Measurements from ENCODE around the gene CPT1B.
"Not testable (repeated sequence)": the region's sequence is repeated elsewhere in the genome, so short reads cannot be mapped to it uniquely, and the experiment has no call there.

CPT1B gene

DNA sequence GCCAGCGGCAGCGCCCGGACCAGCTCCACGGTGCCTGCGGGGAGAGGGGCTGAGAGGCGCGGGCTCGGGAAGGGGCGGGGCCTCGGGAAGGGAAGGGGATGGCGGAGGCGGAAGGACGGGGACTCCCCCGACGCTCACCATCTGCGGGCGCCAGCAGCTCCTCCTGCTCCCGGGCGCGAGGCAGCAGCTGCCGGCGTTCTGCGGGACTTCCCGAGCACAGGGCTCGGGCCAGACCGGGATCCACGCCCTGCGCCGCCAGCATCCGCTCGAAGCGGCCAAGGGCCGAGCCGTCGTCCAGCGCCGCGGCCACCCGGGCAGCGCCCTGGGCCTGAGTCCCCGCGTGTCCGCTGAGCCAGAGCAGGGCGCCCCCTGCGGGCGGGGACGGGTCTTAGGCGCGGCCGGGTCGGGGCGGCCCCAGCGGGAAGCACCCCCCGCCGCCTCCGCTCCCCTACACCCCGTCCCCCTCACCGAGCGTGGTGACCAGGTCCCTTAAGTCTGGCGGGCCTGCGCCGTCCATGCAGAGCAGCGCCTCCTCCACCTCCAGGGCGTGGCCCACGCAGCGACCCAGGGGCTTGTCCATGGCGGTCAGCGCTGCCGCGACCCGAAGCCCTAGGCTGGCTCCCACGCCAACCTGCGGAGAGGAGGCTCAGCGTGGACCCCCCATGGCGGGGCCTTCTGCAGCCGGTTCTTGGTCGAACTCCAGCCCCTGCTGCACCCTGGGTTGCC is 52.0 kb downstream of the CPT1B start:
- DNase-seq: peak; percentile 87

DNA sequence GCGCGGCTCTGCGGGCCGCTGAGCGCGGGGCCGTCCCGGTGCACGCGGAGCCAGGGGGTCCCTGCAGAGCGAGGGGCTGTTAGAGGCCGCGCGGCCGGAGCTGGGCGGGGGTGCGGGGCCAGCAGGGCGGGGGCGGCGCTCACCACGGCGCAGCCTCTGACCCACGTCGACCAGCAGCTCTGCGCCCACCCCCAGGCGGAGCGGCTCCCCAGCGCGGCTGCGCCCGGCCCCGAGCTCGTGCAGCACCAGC is 52.4 kb downstream of the CPT1B start:
- DNase-seq: no peak

DNA sequence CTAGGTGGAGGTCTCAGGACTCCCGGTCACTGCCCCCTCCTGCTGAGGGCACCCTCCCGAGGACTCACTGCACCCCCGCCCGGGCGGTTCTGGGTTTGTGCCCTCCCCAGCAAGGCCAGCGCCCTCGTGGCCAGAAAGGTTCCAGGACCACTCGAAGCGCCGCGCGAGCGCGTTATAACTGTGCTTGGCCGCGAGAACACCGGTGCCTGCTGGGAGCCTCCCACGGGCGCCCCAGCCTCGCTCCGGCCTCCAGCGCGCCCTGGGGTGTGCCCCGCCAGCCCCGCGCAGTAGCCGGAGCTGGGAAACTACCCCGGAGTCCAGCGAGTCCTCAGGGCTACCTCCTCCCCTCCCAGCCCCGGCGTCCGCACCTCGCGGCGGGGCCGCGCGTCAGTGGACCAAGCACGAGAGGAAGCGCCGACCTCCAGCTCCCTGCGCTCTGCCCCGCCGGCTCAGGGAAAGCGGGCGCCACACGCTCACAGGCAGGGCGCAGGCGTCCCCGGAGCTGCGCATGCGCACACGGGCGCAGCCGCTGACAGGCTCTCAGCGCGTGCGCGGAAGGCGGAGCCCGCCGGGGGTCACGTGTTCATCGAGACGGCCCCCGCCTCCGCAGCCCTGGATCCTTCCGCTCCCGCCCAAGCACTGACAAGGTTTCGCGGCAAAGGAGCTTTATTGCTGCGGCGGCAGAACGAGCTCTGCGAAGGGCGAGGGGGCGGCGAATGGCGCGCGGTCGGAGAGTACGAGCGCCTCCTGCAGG is 52.9 kb downstream of the CPT1B start, which contains the start of gene SCO2:
Gene SCO2, minus strand, starts transcription at position 495 of the 754 bp plus-strand sequence. CDS start 1,187 bp downstream, outside the sequence.
- DNase-seq: peak; percentile 98

DNA sequence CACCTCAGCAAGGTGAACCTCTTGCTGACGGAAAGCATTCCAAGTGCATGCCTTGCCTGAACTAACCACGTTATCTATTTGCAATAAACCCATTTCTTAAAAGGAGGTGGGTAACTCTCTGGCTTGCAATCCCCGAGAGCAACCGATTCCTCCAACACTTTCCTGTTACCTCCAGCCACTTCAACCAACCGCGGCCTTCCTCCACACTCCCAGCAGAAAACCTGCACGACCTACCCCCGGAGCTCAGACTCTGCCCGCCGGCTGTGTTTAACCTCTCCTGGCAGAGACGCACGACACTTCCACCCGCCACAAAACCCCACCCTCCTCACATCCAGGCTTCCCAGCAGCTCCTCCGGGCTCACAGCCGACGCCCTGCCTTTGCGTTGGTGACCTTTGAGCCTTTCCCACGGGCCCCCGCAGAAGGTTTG is 53.5 kb downstream of the CPT1B start:
- DNase-seq: no peak

DNA sequence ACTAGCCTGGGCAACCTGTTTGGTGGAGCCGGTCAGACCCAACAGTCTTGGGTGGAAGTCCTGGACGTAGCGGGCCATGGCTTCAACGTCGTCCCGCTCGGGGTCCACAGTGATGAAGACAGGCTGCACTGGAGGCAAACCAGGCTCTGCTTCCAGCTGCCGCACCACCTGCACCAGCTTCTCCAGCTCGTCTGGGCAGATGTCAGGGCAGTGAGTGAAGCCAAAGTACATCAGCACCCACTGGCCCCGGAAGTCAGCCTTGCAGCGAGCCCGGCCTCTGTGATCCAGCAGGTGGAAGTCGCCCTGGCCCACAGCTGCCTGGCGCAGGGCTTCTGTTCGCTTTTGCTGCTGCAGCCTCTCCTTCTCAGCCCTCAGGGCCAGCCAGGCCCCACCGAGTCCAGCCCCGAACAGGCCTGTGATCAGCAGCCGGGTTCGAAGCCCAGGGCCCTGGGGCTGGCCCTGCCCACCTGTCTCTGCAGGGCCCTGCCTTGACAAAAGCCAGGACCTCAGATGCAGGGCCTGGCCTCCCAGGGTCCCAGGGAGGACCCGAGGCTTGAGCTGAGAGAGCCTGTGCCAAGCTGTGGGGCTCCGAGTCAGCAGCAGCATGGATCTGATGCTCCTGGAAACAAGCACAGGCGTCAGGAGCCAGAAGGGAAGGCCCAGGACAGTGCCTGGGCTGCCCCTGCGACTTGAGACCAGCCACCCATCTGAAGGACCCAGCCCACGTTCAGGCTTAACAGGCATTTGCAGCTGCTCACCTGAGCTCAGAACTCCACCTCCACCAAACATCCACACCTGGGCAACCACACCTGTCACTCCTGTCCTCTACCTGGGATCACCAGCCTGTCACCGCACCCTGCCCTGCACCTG is 54.2 kb downstream of the CPT1B start:
- DNase-seq: peak; percentile 41

DNA sequence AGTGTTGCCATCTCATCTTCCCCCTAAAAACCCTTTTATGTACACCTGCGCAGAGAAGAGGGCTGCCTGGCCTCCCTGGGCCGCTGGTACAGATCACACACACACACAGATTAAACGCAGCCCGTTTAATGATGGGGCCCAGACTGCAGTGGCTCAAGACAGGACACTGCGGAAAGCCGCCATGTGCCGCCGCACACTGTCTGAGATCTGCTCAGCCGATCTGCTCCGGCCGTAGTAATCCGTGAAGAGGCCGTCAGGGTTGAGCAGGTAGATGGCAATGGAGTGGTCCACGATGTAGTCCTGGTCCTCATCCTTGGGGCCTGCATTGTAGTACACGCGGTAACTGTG is 54.8 kb downstream of the CPT1B start:
- no peak for DNase-seq

DNA sequence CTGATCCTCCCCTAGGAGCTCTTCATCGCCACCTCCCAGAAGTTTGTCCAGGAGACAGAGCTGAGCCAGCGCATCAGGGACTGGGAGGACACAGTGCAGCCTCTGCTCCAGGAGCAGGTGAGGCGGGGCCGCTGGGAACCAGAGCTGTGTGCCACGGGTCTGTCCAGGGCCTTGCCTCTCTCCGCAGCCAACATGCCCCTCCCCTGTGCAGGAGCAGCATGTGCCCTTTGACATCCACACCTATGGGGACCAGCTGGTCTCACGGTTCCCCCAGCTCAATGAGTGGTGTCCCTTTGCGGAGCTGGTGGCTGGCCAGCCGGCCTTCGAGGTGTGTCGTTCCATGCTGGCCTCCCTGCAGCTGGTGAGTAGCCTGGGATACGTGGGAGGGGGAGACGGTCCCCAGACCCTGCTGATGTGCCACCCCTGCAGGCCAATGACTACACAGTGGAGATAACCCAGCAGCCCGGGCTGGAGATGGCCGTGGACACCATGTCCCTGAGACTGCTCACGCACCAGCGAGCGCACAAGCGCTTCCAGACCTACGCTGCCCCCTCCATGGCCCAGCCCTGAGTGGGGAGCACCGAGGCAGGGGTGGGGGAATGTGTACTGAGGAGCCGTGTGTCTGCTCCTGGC is 55.3 kb downstream of the CPT1B start:
- DNase-seq: no peak

DNA sequence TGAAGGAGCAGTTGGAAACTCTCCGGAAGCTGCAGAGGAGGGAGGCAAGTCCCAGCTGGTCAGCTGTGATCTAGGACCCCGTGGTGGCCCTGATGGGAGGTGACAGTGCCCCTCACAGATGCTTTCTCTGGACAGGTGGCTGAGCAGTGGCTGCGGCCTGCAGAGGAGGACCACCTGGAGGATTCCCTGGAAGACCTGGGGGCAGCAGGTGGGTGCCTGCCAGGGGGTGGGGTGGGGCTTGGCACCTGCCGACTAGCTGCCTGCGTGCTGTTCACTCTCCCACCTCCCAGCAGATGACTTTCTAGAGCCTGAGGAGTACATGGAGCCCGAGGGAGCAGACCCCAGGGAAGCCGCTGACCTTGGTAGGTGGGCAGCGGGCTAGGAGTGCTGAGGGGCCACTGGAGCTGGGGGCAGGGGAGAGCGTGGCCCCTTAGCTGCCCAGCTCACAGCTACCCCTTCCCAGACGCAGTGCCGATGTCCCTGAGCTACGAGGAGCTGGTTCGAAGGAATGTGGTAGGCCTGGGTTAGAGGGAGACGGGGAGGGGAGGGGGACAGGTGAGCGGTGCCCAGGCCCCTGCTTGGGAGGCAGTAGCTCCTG is 55.9 kb downstream of the CPT1B start:
- DNase-seq: no peak

DNA sequence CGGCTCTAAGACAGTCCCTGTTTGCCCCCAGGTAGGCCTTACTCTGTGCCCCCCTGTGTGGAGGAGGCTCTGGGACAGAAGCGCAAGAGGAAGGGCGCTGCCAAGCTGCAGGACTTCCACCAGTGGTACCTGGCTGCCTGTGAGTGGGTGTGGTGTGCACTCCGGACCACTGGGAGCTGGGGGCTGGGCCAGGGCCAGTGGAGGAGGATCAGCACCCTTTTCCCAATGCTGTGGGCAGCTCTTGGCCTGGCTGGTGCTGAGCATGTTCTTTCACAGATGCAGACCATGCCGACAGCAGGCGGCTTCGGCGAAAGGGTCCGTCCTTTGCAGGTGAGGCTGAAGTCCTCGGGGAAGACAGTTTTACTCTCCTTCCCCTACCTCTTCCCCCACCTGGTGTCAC is 56.5 kb downstream of the CPT1B start:
- no peak for DNase-seq

DNA sequence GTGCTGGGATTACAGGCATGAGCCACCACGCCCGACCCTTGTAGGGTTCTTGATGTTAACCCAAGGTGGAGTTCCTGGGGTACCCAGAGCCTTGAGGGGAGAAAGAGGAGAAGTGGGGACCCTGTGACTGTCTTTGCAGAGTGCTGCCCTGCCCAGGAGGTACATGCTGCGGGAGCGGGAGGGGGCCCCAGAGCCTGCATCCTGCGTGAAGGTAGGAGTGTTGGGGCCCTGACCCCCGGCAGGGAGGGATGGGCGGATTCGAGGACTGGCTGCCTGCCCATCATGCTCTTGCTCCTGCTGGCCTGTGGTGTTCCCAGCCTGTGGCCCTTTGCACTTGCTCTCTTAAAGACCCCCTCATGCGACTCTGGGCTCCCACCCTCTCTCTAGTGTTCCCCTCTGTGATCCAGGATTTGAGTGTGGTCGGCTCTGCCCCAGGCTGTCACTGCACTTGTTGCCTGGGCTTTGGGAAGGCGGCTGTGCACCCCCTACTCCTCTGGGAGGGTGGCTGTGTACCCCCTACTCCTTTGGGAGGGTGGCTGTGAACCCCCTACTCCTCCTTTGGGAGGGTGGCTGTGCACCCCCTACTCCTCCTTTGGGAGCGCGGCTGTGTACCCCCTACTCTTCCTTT is 57.3 kb downstream of the CPT1B start:
- DNase-seq: no peak

DNA sequence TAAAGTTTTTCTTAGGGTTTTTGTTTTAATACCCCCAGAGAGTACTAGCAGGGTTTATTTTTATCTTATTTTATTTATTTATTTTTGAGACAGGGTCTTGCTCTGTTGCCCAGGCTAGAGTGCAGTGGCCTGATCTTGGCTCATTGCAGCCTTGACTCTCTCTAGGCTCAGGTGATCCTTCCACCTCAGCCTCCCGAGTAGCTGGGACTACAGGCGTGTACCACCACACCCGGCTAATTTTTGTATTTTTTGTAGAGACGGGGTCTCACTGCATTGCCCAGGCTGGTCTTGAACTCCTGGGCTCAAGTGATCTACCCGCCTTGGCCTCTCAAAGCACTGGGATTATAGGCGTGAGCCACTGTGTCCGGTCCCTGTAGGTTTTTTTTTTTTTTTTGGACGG is 58.0 kb downstream of the CPT1B start:
- not testable (repeated sequence) for DNase-seq

DNA sequence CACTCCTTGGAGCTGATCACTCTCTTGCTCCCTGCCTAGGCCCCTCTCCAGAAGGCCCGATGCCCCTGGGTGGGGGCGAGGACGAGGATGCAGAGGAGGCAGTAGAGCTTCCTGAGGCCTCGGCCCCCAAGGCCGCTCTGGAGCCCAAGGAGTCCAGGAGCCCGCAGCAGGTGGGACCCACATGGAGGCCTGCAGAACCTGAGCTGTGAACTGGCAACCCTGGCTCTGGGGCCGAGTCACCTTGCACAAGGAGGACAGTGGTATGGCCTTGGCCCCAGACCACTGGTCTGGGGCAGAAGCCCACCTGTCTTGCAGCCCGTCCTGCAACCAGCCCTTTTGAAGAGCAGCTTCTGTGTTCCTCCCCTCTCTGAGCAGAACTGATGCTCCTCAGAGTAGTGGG is 59.1 kb downstream of the CPT1B start:
- no peak for DNase-seq

Measured in RPMI8226 (cell line).